Stimulated activated naive B cell treated with anti-CD40 and anti-IgM and Interleukin-4, amounts not matched to agents 10 μg/mL and 1 μg/mL and 100 μg/mL, for 72 hours (primary cell): ENCODE measurements around the gene FUT4.

Source experiments
- ATAC-seq, 2 donors: fragments of 150-1000 bp; cut with Tn5 transposase; replicated peaks; 2 replicates each; pipeline ENCODE4 v1.10.0; 2021; ENCODE audit warnings: moderate library complexity in 1 of 2
- DNase-seq: peaks from one replicate; pipeline ENCODE4 v3.0.0; 2021
- H3K27ac Mint-ChIP-seq: one replicate; pipeline ENCODE4 v1.8.0; 2022; ENCODE audit warnings: mild to moderate bottlenecking, mixed read lengths
- H3K27me3 Mint-ChIP-seq, 2 donors: one replicate each; pipeline ENCODE4 v1.8.0; 2022; ENCODE audit warnings: mixed read lengths in 2 of 2
- H3K36me3 Mint-ChIP-seq, 2 donors: one replicate each; pipeline ENCODE4 v1.8.0; 2022; ENCODE audit warnings: mixed read lengths in 2 of 2, mild to moderate bottlenecking in 1 of 2
- H3K4me1 Mint-ChIP-seq, 2 donors: one replicate each; pipeline ENCODE4 v1.8.0; 2022; ENCODE audit warnings: mixed read lengths in 2 of 2, mild to moderate bottlenecking in 1 of 2
- H3K4me3 Mint-ChIP-seq, 2 donors: one replicate each; pipeline ENCODE4 v1.8.0; 2022; ENCODE audit warnings: mild to moderate bottlenecking in 2 of 2, mixed read lengths in 2 of 2, moderate library complexity in 1 of 2
- H3K9me3 Mint-ChIP-seq, 2 donors: one replicate each; pipeline ENCODE4 v1.8.0; 2022; ENCODE audit warnings: mixed read lengths in 2 of 2, mild to moderate bottlenecking in 1 of 2

Gene FUT4

DNA sequence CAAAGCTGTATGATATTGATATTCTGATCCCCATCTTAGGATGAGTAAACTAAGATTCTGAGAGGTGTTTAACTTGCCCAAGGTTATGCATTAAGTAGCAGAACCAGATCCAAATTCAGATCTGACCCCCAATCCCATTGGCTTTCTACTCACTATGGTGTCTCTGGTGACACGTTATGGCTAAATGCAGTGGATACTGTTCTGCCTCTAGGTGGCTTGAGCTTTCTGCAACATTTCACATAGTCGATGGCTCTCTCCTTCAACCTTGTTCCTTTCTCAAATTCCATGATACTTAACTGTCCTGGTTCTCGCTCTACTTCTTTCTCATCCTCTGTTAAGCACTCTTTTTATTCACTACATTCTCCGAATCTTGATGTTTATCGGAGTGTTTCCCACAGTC, 22.0 kb upstream of the FUT4 start:
- ATAC-seq: peak; percentile 39 to 53
- no peaks in the 10 kb centered on the region for H3K9me3 Mint-ChIP-seq
- no peak for DNase-seq
- no peaks in the 10 kb centered on the region for H3K4me1 Mint-ChIP-seq
- no peak overlapping the region for H3K4me3 Mint-ChIP-seq
- peaks cover 0 to 5% of the 10 kb centered on the region in 2 donors for H3K27me3 Mint-ChIP-seq
- H3K27ac Mint-ChIP-seq: no peak overlapping the region
- no peaks in the 10 kb centered on the region for H3K36me3 Mint-ChIP-seq

DNA sequence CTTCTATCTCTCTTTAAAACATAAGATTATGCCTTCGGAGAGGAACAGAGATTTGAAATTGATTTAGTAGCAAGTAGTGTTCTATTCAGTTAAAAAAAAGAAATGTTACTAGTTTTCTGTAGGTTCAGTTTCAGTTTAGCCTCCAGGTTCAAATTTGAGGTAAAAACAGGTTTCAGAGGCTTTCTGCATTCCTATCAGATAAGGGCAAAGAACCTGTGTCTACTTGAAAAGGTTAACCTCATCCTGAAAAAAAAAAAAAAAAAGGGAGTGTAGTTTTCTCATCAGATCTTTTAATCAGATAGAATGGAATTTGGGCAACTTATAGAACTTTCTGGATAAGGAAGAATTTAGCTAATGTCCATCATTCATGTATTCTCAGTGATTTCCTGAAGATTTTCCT, 19.4 kb upstream of the FUT4 start:
- H3K4me3 Mint-ChIP-seq: no peak overlapping the region
- DNase-seq: no peak
- no peaks in the 10 kb centered on the region for H3K4me1 Mint-ChIP-seq
- no peak overlapping the region for H3K27ac Mint-ChIP-seq
- no peaks in the 10 kb centered on the region for H3K9me3 Mint-ChIP-seq
- no peak for ATAC-seq
- peaks cover 0 to 8% of the 10 kb centered on the region in 2 donors for H3K27me3 Mint-ChIP-seq
- H3K36me3 Mint-ChIP-seq: no peaks in the 10 kb centered on the region

DNA sequence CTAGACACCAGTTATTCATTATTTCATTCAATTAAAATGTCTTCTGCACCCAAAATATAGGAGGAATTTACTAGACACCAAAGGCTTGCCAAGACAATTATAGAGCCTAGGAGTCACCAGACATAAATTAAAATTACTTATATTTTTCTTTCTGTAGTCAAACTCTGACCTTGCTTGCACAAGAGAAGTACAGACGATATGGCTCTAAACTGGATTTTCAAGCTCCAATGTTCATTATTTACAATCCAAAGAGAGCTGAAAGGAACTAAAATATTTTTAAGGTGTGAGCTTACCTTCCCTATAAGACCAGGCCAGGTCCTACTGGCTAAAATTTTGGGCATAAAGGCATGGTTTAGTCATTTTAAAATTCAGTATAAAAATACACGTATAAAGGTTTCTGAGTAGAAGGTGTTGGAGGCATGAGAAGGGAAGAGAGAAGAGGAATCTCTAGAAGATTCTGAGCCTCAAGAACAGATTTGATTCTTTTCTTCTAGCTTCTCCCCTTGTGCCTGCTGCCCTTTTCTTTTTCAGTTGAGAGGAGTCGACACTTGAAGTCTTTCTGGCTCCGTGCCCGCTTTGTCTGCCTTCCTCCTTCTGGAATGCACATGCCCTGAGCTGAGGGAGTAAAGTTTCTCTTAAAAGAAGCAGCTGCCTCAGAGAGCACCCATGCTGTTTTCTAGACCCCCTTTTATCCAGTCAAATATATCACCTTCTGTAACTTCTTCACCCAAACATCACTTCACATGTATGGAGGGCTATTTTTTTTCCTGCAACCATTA, 18.0 kb upstream of the FUT4 start:
- H3K27me3 Mint-ChIP-seq: peaks cover 0 to 11% of the 10 kb centered on the region in 2 donors
- H3K4me1 Mint-ChIP-seq: no peaks in the 10 kb centered on the region
- DNase-seq (no peak), ATAC-seq (no peak)
- H3K36me3 Mint-ChIP-seq: no peaks in the 10 kb centered on the region
- H3K4me3 Mint-ChIP-seq: no peak overlapping the region
- no peak overlapping the region for H3K27ac Mint-ChIP-seq
- H3K9me3 Mint-ChIP-seq: no peaks in the 10 kb centered on the region

DNA sequence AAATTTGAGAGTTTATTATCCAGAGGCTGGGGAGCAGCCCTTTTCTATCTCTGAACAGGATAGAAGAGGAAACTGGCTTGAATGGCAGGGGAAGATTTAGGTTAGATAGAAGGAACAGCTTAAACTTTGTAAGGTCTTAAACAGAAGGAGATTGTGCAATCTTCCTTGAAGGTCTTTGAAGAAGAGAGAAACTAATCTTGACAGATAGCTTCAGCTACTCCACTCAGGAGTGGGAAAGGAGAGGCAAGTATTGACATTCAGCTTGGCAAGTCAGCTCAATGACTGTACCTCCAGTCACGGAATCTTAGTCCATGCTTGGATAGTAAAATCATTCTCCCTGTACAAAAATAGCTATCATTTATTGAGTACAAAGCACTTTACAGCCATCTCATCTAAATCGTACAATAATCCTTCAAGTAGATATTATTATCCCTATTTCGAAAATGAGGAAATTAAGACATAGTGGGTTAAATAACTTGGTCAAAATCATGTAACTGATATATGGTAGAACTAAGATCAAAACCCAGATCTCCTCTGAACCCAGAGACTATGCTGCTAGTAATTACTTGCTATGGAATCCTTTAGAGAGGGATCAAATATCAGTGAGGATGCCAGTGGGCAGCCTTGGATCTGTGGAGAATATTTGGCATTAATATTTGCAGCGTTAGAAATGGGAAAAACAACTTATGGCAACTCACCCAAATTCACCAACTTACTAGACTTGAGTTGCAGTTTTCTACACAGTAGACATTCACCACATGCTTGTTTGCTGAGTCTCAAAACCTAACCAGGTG, 16.9 kb upstream of the FUT4 start:
- ATAC-seq (no peak), DNase-seq (no peak)
- Mint-ChIP-seq H3K36me3 (no peaks in the 10 kb centered on the region), H3K27me3 (peaks cover 0 to 14% of the 10 kb centered on the region in 2 donors), H3K9me3 (no peaks in the 10 kb centered on the region), H3K27ac (no peak overlapping the region), H3K4me3 (no peak overlapping the region), H3K4me1 (no peaks in the 10 kb centered on the region)

- Mint-ChIP-seq H3K27me3 (peaks cover 0 to 16% of the 10 kb centered on the region in 2 donors), H3K9me3 (no peaks in the 10 kb centered on the region), H3K4me1 (no peaks in the 10 kb centered on the region), H3K4me3 (no peak overlapping the region), H3K36me3 (no peaks in the 10 kb centered on the region), H3K27ac (no peak overlapping the region)
- DNase-seq (no peak), ATAC-seq (peak in 1 of 2 donors; percentile 34)
Observed at GRCh38 chr11:94528551-94528950, 15.2 kb upstream of the FUT4 start.

GRCh38 chr11:94532211-94532610, 11.5 kb upstream of the FUT4 start:
- H3K36me3 Mint-ChIP-seq: no peaks in the 10 kb centered on the region
- H3K4me1 Mint-ChIP-seq: no peaks in the 10 kb centered on the region
- no peak overlapping the region for H3K27ac Mint-ChIP-seq
- peaks cover under 1 to 18% of the 10 kb centered on the region in 2 donors for H3K27me3 Mint-ChIP-seq
- ATAC-seq: no peak
- no peak overlapping the region for H3K4me3 Mint-ChIP-seq
- no peak for DNase-seq
- H3K9me3 Mint-ChIP-seq: no peaks in the 10 kb centered on the region

GRCh38 chr11:94533206-94533605, 10.5 kb upstream of the FUT4 start:
- H3K27ac Mint-ChIP-seq: no peak overlapping the region
- no peaks in the 10 kb centered on the region for H3K9me3 Mint-ChIP-seq
- ATAC-seq: no peak
- no peak for DNase-seq
- H3K4me3 Mint-ChIP-seq: no peak overlapping the region
- no peaks in the 10 kb centered on the region for H3K36me3 Mint-ChIP-seq
- peaks cover 5 to 18% of the 10 kb centered on the region in 2 donors for H3K27me3 Mint-ChIP-seq
- H3K4me1 Mint-ChIP-seq: no peaks in the 10 kb centered on the region

GRCh38 chr11:94533696-94534630, 9.8 kb upstream of the FUT4 start:
- no peaks in the 10 kb centered on the region for H3K36me3 Mint-ChIP-seq
- H3K4me3 Mint-ChIP-seq: no peak overlapping the region
- H3K27me3 Mint-ChIP-seq: peaks cover 5 to 18% of the 10 kb centered on the region in 2 donors
- DNase-seq: no peak
- H3K27ac Mint-ChIP-seq: no peak overlapping the region
- H3K4me1 Mint-ChIP-seq: no peaks in the 10 kb centered on the region
- no peak for ATAC-seq
- H3K9me3 Mint-ChIP-seq: no peaks in the 10 kb centered on the region

DNA sequence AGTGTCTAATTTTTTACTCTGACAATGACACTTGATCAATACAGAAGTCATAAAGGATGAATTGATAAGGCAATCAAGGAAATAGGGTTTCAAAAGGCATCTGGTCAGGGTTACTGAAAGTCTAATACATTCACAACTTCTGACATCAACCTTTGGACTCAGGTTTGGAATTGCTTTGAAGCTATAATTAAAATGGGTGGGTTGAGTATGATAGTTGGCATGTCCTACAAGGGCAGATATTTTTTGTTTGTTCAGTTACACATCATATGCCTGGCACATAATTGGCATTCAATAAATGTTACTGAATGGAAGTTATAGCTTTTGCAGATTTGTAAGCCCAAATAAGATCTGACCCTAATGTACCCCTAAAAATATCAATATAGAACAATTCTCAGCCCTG, 7.3 kb upstream of the FUT4 start:
- no peak overlapping the region for H3K27ac Mint-ChIP-seq
- peaks cover 5 to 15% of the 10 kb centered on the region in 2 donors for H3K27me3 Mint-ChIP-seq
- H3K4me1 Mint-ChIP-seq: no peaks in the 10 kb centered on the region
- DNase-seq: no peak
- no peaks in the 10 kb centered on the region for H3K9me3 Mint-ChIP-seq
- H3K36me3 Mint-ChIP-seq: no peaks in the 10 kb centered on the region
- ATAC-seq: no peak
- no peak overlapping the region for H3K4me3 Mint-ChIP-seq

GRCh38 chr11:94537031-94537600, 6.6 kb upstream of the FUT4 start:
- Mint-ChIP-seq H3K27me3 (peaks cover 5 to 15% of the 10 kb centered on the region in 2 donors), H3K36me3 (no peaks in the 10 kb centered on the region), H3K9me3 (no peaks in the 10 kb centered on the region), H3K4me1 (no peaks in the 10 kb centered on the region), H3K27ac (no peak overlapping the region), H3K4me3 (no peak overlapping the region)
- DNase-seq (no peak), ATAC-seq (no peak)

- H3K4me3 Mint-ChIP-seq: no peak overlapping the region
- peaks cover 4 to 7% of the 10 kb centered on the region in 2 donors for H3K4me1 Mint-ChIP-seq
- H3K27ac Mint-ChIP-seq: no peak overlapping the region
- no peak for ATAC-seq
- peaks cover 5 to 12% of the 10 kb centered on the region in 2 donors for H3K27me3 Mint-ChIP-seq
- H3K9me3 Mint-ChIP-seq: no peaks in the 10 kb centered on the region
- no peak for DNase-seq
- peaks cover 3 to 4% of the 10 kb centered on the region in 2 donors for H3K36me3 Mint-ChIP-seq
Observed at GRCh38 chr11:94539420-94539819, 4.3 kb upstream of the FUT4 start.

GRCh38 chr11:94544646-94545263, 1.0 kb downstream of the FUT4 start:
- Mint-ChIP-seq H3K9me3 (no peaks in the 10 kb centered on the region), H3K4me1 (peaks cover 12 to 36% of the 10 kb centered on the region in 2 donors), H3K4me3 (peak overlapping the region; percentile 79 to 98), H3K27ac (peak overlapping the region; percentile 75), H3K36me3 (peaks cover 8 to 13% of the 10 kb centered on the region in 2 donors), H3K27me3 (peaks cover 0 to 4% of the 10 kb centered on the region in 2 donors)
- DNase-seq (no peak), ATAC-seq (peak in 1 of 2 donors; percentile 5)

GRCh38 chr11:94545264-94546161, 1.8 kb downstream of the FUT4 start:
- Mint-ChIP-seq H3K4me1 (peaks cover 16 to 41% of the 10 kb centered on the region in 2 donors), H3K27me3 (no peaks in the 10 kb centered on the region), H3K4me3 (peak overlapping the region; percentile 79 to 98), H3K36me3 (peaks cover 8 to 13% of the 10 kb centered on the region in 2 donors), H3K27ac (peak overlapping the region; percentile 75), H3K9me3 (no peaks in the 10 kb centered on the region)
- no peak for DNase-seq
- ATAC-seq: no peak
